ENCODE results near the gene NFE2L3. TPM values are rescaled to one million over a fixed set of nuclear protein-coding genes. Genes with fewer than 3 reads are reported as not detected.

Gene NFE2L3
- total RNA-seq, 1 donor, result 1.4 TPM

DNA sequence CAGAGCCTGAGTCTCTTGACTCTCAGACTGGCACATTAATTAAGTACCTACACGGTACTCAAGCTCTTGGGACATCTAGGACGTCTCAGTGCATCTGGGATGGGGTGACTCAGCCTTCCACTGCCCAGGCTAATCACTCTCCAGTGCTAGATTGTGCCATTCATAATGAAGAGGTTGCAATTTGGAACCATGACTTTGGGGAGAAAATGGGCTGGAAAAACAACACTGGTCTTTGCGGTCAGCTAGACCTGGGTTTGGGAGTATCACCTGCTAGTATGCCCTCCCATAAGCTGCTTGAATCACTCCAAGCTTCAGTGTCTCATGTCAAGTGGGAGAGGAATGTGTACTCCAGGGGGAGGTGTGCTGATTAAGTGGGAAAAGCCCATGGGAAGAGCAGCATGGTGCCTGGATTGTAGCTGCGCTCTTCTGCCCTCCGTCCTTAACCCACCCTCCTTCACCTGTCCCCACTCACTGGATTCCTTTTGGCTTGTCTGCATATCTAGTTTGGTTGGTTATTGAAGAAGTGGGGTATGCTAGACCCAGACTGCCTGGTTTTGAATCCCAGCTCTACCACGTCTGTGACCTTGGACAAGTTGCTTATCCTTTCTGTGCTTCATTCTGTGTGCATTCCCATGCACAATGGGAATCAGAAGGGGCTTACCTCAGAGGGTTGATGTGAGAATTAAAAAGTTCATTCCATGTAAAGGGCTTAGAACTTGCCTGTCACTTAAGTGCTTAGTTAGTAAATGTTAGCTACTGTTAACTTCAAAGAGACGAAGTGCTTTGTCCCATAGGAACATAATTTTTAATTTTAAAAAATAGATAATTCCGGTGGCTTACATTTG lies 3.8 kb downstream of the NFE2L3 start:
- H3K4me3 ChIP-seq (ENCODE audit: insufficient read depth, low read length), result peak overlapping the region; percentile 45
- H3K4me2 ChIP-seq (ENCODE audit: insufficient read depth, low read length), result peak overlapping the region; percentile 73
- H2AFZ ChIP-seq (ENCODE audit: low read length), result no peak overlapping the region
- H3K27ac ChIP-seq (ENCODE audit: low read depth, low read length), result peak overlapping the region; percentile 49
- no peaks in the 10 kb centered on the region for H3K36me3 ChIP-seq (ENCODE audit: insufficient read depth, low read length)
- DNase-seq (ENCODE audit: insufficient read length, low spot score, missing footprints), result peak; percentile 69
- peaks cover 17% of the 10 kb centered on the region for H3K4me1 ChIP-seq (ENCODE audit: insufficient read depth, low read length)
- no peaks in the 10 kb centered on the region for H3K9me3 ChIP-seq (ENCODE audit: low read depth, low read length)
- no peaks in the 10 kb centered on the region for H3K79me2 ChIP-seq (ENCODE audit: insufficient read depth, low read length)
- no peaks in the 10 kb centered on the region for H4K20me1 ChIP-seq (ENCODE audit: insufficient read depth, low read length)
- peaks cover 19% of the 10 kb centered on the region for H3K27me3 ChIP-seq (ENCODE audit: insufficient read depth, low read length)
- TF ChIP-seq, protein P1, sequence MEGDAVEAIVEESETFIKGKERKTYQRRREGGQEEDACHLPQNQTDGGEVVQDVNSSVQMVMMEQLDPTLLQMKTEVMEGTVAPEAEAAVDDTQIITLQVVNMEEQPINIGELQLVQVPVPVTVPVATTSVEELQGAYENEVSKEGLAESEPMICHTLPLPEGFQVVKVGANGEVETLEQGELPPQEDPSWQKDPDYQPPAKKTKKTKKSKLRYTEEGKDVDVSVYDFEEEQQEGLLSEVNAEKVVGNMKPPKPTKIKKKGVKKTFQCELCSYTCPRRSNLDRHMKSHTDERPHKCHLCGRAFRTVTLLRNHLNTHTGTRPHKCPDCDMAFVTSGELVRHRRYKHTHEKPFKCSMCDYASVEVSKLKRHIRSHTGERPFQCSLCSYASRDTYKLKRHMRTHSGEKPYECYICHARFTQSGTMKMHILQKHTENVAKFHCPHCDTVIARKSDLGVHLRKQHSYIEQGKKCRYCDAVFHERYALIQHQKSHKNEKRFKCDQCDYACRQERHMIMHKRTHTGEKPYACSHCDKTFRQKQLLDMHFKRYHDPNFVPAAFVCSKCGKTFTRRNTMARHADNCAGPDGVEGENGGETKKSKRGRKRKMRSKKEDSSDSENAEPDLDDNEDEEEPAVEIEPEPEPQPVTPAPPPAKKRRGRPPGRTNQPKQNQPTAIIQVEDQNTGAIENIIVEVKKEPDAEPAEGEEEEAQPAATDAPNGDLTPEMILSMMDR (IDR thresholded peaks at IDR 0.05; ENCODE audit: extremely low read depth, low read depth, low read length), result no peak

GRCh38 chr7:26156451-26157420 lies 4.7 kb downstream of the NFE2L3 start:
- Histone ChIP-seq H3K4me2 (ENCODE audit: insufficient read depth, low read length) (peak overlapping the region; percentile 73), H3K79me2 (ENCODE audit: insufficient read depth, low read length) (no peaks in the 10 kb centered on the region), H3K4me3 (ENCODE audit: insufficient read depth, low read length) (peak overlapping the region; percentile 45), H2AFZ (ENCODE audit: low read length) (no peak overlapping the region), H3K27me3 (ENCODE audit: insufficient read depth, low read length) (peaks cover 11% of the 10 kb centered on the region), H3K4me1 (ENCODE audit: insufficient read depth, low read length) (peaks cover 17% of the 10 kb centered on the region), H3K27ac (ENCODE audit: low read depth, low read length) (peak overlapping the region; percentile 49), H4K20me1 (ENCODE audit: insufficient read depth, low read length) (no peaks in the 10 kb centered on the region), H3K9me3 (ENCODE audit: low read depth, low read length) (no peaks in the 10 kb centered on the region), H3K36me3 (ENCODE audit: insufficient read depth, low read length) (no peaks in the 10 kb centered on the region)
- TF ChIP-seq, protein P1 (IDR thresholded peaks at IDR 0.05; ENCODE audit: extremely low read depth, low read depth, low read length), result no peak
- DNase-seq (ENCODE audit: insufficient read length, low spot score, missing footprints), result peak; percentile 83

DNA sequence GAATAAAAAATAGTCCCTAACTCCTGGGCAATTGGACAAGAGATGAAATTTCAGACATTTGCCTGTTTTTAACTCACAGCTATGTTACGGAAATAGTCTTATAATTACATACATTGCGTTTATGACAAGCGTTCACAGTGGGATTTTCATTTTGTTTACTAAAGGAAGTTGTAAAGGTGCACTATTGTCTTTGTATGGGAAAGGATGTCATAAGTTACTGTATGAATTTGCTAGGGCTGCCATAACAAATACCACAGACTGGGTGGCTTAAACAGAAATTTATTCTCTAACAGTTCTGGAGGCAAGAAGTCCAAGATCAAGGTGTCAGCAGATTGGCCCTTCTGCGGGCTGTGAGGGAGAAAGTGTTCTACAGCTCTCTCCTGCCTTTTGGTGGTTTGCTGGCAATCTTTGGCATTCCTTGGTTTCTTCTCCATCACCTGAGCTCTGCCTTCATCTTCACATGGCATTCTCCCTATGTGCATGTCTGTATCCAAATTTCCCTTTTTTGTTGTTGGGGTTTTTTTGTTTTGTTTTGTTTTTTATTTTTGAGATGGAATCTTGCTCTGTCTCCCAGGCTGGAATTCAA lies 5.6 kb downstream of the NFE2L3 start:
- Histone ChIP-seq H3K4me3 (ENCODE audit: insufficient read depth, low read length) (no peak overlapping the region), H3K79me2 (ENCODE audit: insufficient read depth, low read length) (no peaks in the 10 kb centered on the region), H2AFZ (ENCODE audit: low read length) (no peak overlapping the region), H4K20me1 (ENCODE audit: insufficient read depth, low read length) (no peaks in the 10 kb centered on the region), H3K27me3 (ENCODE audit: insufficient read depth, low read length) (peaks cover 8% of the 10 kb centered on the region), H3K9me3 (ENCODE audit: low read depth, low read length) (no peaks in the 10 kb centered on the region), H3K36me3 (ENCODE audit: insufficient read depth, low read length) (no peaks in the 10 kb centered on the region), H3K27ac (ENCODE audit: low read depth, low read length) (no peak overlapping the region), H3K4me2 (ENCODE audit: insufficient read depth, low read length) (no peak overlapping the region), H3K4me1 (ENCODE audit: insufficient read depth, low read length) (peaks cover 17% of the 10 kb centered on the region)
- DNase-seq (ENCODE audit: insufficient read length, low spot score, missing footprints), result no peak
- TF ChIP-seq, protein P1 (IDR thresholded peaks at IDR 0.05; ENCODE audit: extremely low read depth, low read depth, low read length), result no peak
